ENCODE data around the gene SLC22A15. TPM values are rescaled to one million over a fixed set of nuclear protein-coding genes. Genes with fewer than 3 reads are reported as not detected.

SLC22A15 gene
- total and polyA plus RNA-seq, 3 donors from 2014 or later: 1.8 to 9.4 (median 6.4) TPM

DNA sequence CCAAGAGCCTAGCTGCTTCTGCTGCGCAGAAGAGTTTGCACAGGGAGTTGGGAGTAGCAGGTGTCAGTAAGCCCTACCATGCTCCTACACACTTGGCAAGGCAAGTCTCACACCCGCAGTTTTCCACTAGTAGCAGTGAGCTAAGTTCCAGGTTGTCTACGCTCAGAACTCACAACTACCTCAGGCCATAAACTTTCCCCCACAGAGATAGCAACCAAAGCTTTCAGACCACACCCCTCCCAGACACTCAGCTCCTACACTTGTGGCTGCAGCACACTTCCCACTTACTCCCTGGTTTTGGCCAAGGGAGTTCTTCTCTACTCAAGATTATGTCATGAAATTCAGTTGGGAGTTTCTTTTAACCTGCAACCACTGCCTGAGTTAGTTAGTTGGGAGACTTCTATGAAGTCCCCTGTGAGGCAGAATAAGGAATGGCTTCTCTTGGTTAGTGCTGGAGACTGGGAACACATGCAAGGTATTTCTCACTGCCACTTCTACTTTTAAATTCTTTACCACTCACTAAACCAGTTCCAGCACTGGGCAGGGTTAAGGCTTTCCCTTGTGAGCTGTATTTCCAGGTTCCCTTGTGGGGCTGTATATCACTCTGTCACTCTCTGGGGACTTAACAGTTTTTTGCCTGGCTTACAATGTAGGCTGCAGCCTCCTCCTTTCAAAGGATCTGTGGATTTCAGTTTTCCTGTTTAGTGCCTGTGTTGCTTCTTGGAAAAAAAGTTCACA lies 116.6 kb downstream of the SLC22A15 start:
- H3K27ac ChIP-seq: no peak overlapping the region
- TF ChIP-seq POLR2A (IDR thresholded peaks at IDR 0.05) (no peak), CTCF (IDR thresholded peaks at IDR 0.05) (no peak)
- DNase-seq: no peak
- H3K36me3 ChIP-seq (ENCODE audit: low read depth, missing control alignments): no peaks in the 10 kb centered on the region
- no peak overlapping the region for H3K4me3 ChIP-seq
- intact Hi-C loops (cut with DNase I; ENCODE audit: low total_unique reads): no loop called here
- H3K9me3 ChIP-seq: no peaks in the 10 kb centered on the region
- H3K27me3 ChIP-seq: no peaks in the 10 kb centered on the region
- 62% methylated on average over 3 of the region's 3 CpGs for WGBS, 2 donors
- no peaks in the 10 kb centered on the region for H3K4me1 ChIP-seq

DNA sequence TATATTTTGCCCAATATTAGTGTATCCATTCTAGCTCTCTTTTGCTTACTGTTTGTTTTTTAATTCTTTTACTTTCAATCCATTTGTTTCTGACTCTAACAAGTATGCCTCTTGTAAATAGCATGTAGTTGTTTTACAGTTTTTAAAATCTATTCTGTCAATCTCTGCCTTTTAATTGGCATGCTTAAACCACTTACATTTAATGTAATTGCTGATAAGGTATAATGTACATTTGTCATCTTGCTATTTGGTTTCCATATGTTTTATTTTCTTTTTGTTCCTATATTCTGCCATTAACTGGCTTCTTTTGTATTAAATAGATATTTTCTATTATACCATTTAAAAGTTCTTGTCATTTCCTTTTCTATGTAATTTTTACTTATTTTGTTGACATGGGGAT lies 118.7 kb downstream of the SLC22A15 start:
- Histone ChIP-seq H3K27ac (no peak overlapping the region), H3K4me3 (no peak overlapping the region), H3K27me3 (no peaks in the 10 kb centered on the region), H3K36me3 (ENCODE audit: low read depth, missing control alignments) (no peaks in the 10 kb centered on the region), H3K4me1 (no peaks in the 10 kb centered on the region), H3K9me3 (no peaks in the 10 kb centered on the region)
- intact Hi-C loops (cut with DNase I; ENCODE audit: low total_unique reads): no loop called here
- no peak for DNase-seq
- TF ChIP-seq CTCF (IDR thresholded peaks at IDR 0.05) (no peak), POLR2A (IDR thresholded peaks at IDR 0.05) (no peak)

DNA sequence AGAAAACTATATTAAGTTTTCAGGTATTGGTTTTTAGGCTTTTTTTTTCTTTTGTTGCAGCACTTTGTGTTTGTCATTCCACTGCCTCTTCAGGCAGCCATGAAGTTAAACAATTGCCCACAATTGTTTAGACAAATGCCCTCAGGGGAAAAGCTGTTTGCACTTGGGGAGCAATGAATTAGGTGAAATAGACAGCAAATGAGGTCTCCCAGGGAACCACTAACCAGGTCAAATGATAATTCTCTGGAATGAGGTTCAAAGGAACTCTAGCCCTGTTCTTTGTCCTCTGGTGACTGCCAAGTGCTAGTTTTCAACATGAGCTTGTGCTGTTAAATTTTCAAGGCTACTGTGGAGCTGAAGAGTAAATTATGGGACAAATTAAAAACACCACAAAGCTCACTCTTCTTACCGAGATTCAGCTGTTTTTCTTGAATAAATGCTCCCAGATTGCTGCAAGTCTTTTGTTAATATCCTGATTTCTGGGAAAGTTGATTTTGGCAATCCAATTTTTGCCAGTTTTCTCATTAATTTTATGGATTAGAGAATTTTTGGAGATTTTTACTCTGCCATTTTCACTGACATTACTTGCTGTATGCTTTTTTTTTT lies 119.8 kb downstream of the SLC22A15 start:
- no peak for DNase-seq
- no peaks in the 10 kb centered on the region for H3K36me3 ChIP-seq (ENCODE audit: low read depth, missing control alignments)
- 79 to 86% methylated on average over 1 of the region's 1 CpG for WGBS, 2 donors
- no peak for TF ChIP-seq POLR2A (IDR thresholded peaks at IDR 0.05)
- no peak for TF ChIP-seq CTCF (IDR thresholded peaks at IDR 0.05)
- H3K27ac ChIP-seq: no peak overlapping the region
- H3K4me3 ChIP-seq: no peak overlapping the region
- intact Hi-C loops (cut with DNase I; ENCODE audit: low total_unique reads): no loop called here
- H3K27me3 ChIP-seq: no peaks in the 10 kb centered on the region
- H3K4me1 ChIP-seq: no peaks in the 10 kb centered on the region
- no peaks in the 10 kb centered on the region for H3K9me3 ChIP-seq

- Histone ChIP-seq H3K27ac (no peak overlapping the region), H3K4me1 (no peaks in the 10 kb centered on the region), H3K9me3 (no peaks in the 10 kb centered on the region), H3K4me3 (no peak overlapping the region), H3K36me3 (ENCODE audit: low read depth, missing control alignments) (no peaks in the 10 kb centered on the region), H3K27me3 (no peaks in the 10 kb centered on the region)
- intact Hi-C loops (cut with DNase I; ENCODE audit: low total_unique reads): no loop called here
- DNase-seq: no peak
- TF ChIP-seq CTCF (IDR thresholded peaks at IDR 0.05): no peak
- no peak for TF ChIP-seq POLR2A (IDR thresholded peaks at IDR 0.05)
- WGBS, 2 donors: 31 to 70% methylated on average over 1 of the region's 1 CpG
These were observed 121.3 kb downstream of the SLC22A15 start for GRCh38 chr1:116097626-116098025.

DNA sequence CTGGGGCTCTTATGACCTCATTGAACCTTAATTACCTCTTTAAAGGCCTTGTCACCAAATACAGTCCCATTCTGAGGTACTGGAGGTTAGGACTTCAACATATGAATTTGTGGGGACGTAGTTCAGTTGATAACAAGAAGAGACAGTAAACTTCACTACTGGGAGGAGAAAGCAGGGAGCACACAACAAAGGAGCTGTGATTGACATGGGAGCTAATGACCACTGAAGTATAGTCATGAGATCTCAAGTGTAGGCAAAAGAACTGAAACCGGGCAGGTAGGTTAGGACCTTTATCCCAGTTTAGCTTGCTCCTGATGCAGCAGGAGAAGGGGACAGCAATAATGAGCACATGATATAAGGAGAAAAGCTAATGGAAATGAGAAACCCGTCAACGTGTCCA lies 123.1 kb downstream of the SLC22A15 start:
- DNase-seq: no peak
- Histone ChIP-seq H3K9me3 (no peaks in the 10 kb centered on the region), H3K27ac (no peak overlapping the region), H3K4me3 (no peak overlapping the region), H3K4me1 (no peaks in the 10 kb centered on the region), H3K27me3 (no peaks in the 10 kb centered on the region), H3K36me3 (ENCODE audit: low read depth, missing control alignments) (no peaks in the 10 kb centered on the region)
- intact Hi-C loops (cut with DNase I; ENCODE audit: low total_unique reads): no loop called here
- 88 to 91% methylated on average over 4 of the region's 4 CpGs for WGBS, 2 donors
- TF ChIP-seq POLR2A (IDR thresholded peaks at IDR 0.05) (no peak), CTCF (IDR thresholded peaks at IDR 0.05) (no peak)

All from testis (tissue), 3 donors.